Activated T-cell treated with anti-CD3 and anti-CD28 coated beads, Interleukin-2, amount 50 U/mL, for 72 hours (primary cell): ENCODE results near the gene MRM3. TPM values are rescaled to one million over a fixed set of nuclear protein-coding genes. Genes with fewer than 3 reads are reported as not detected.

Experiments used
- ATAC-seq, 2 donors: fragments of 150-1000 bp; cut with Tn5 transposase; replicated peaks in 1 of 2; 2 replicates each; pipeline ENCODE4 v1.10.0; 2021; ENCODE audit warnings: moderate library complexity in 2 of 2, mild to moderate bottlenecking in 1 of 2
- DNase-seq, 2 donors: peaks; one replicate each; pipeline ENCODE4 v3.0.0; 2021 to 2022; ENCODE audit warnings: mixed read lengths in 1 of 2
- H3K27ac Mint-ChIP-seq: one replicate; pipeline ENCODE4 v1.8.0; 2022; ENCODE audit warnings: mild to moderate bottlenecking, moderate library complexity, mixed read lengths
- H3K27me3 Mint-ChIP-seq: one replicate; pipeline ENCODE4 v1.8.0; 2022; ENCODE audit warnings: low read depth, mixed read lengths
- H3K36me3 Mint-ChIP-seq, 2 donors: one replicate each; pipeline ENCODE4 v1.8.0; 2022; ENCODE audit warnings: mixed read lengths in 2 of 2, mild to moderate bottlenecking in 1 of 2; ENCODE audit not compliant: insufficient read depth in 2 of 2
- H3K4me1 Mint-ChIP-seq: one replicate; pipeline ENCODE4 v1.8.0; 2022; ENCODE audit warnings: low read depth, mixed read lengths
- H3K4me3 Mint-ChIP-seq, 2 donors: one replicate each; pipeline ENCODE4 v1.8.0; 2022; ENCODE audit warnings: mild to moderate bottlenecking in 2 of 2, mixed read lengths in 2 of 2, moderate library complexity in 2 of 2
- H3K9me3 Mint-ChIP-seq, 2 donors: one replicate each; pipeline ENCODE4 v1.8.0; 2022; ENCODE audit warnings: mixed read lengths in 2 of 2
- total RNA-seq, 2 donors: library from RNA; stranded (reverse); gene quantifications; one replicate each; pipeline ENCODE4 v1.2.3, GENCODE V29; 2022

Gene MRM3, protein sequence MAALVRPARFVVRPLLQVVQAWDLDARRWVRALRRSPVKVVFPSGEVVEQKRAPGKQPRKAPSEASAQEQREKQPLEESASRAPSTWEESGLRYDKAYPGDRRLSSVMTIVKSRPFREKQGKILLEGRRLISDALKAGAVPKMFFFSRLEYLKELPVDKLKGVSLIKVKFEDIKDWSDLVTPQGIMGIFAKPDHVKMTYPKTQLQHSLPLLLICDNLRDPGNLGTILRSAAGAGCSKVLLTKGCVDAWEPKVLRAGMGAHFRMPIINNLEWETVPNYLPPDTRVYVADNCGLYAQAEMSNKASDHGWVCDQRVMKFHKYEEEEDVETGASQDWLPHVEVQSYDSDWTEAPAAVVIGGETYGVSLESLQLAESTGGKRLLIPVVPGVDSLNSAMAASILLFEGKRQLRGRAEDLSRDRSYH
- 10 to 100 TPM; 23.6 to 26.7 TPM for total RNA-seq

DNA sequence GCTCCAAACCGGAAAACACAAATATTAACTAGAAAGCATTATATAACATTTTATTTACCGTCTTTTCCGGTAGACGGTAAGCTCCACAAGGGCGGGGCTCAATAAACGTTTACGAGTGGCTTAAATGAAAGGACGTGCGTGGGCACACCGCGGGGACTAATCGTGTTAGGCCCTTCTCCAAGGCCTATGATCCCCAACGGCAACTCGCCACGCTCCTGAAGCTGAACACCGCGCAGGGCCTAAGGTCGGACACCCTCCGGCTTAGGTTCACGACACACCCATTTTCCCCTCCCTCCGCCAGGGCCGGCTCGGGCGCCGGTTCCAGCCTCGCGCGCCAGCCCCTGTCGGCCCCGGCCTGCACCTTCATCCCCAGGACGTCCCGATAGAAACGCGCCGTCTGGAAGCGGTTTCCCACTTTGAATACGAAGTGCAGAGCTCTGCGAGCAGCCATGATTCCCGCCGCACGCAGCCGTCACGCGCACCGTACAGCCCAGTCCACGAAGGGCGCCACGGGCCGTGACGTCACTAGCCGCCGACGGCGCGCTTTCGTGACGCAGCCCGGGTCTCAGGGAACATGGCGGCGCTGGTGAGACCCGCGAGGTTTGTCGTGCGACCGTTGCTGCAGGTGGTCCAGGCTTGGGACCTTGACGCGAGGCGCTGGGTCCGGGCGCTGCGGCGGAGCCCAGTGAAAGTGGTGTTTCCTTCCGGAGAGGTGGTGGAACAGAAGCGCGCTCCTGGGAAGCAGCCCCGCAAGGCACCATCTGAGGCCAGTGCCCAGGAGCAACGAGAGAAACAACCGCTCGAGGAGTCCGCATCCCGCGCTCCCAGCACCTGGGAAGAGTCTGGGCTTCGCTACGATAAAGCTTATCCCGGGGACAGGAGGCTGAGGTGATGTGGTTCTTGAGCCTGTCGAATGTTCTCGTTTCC is at the start of gene MRM3, which contains the start of gene GLOD4:
TSS of gene MRM3 (plus strand) at position 549 of the 927 bp plus-strand sequence. CDS start at position 575, 26 bp downstream.
TSS of gene GLOD4 (minus strand) at position 476 of the 927 bp plus-strand sequence. CDS start at position 451, 25 bp downstream.
- Mint-ChIP-seq H3K27ac (peak within 1 kb of the TSS; percentile 94), H3K36me3 (peaks cover 0 to 11% of the 10 kb centered on the region in 2 donors), H3K4me1 (peaks cover 39% of the 10 kb centered on the region), H3K9me3 (no peaks in the 10 kb centered on the region), H3K4me3 (peak within 1 kb of the TSS; percentile 97 to 98), H3K27me3 (no peaks in the 10 kb centered on the region)
- peak; percentile 96 for ATAC-seq
- peak; percentile 94 to 97 for DNase-seq

DNA sequence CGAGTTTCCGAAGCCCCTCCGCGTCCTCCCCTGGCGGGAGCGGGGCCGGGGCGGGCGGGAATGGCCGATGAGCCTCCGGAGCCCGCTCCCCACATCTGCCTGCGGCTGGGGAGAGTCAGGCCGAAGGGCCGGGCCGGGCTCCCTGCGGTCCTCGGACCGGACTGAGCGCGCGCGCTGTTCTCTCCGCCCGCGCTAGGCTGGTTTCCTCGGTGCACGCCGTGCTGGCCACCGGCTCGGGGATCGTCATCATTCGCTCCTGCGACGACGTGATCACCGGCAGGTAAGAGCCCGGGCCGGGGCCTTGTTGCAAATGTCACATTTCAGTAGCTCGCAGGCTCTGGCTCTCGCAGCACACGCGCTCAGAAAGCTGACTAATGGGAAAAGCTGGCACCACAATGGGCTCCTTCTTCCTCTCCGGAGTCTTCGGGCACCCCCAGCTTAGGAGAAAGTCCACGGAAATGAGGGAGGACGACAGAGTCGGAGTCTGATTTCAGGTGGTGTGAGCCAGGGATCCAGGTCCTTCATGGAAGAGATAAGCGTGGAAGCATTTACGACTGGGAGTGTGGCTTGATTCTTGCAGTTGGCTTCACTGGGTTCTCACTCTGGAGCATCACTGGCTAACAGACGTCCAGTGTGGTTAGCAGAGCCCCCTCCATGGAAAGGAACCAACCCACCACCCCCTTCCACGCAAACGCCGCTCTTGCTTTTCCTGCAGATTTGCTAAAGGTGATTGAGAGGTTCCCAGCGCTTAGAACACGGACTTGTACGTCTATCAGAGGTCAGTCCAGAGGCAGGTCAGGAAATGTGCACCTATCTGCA is 49.0 kb upstream of the MRM3 start:
- ATAC-seq = peak; percentile 53 to 67
- H3K27ac Mint-ChIP-seq = peak overlapping the region; percentile 85

DNA sequence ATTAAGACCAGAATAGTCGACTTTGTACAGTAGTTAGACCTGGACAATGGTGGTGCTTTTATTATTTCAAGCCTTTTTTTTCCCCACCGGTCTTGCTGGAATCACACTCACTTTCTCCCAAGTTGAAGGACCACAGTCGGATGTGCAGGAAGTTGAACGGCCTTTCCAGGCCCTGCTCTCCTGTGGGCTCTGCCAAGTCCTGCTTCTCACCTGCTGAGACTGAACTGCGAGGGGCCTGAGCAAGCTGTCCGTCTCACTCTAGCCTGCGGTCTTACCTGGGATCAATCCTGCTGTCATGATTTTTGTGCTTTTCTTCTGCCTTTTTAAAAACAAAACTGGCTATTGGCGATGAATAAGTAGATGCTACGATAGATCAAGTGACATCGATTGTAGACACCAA is 48.4 kb upstream of the MRM3 start:
- H3K36me3 Mint-ChIP-seq = peaks cover 2 to 6% of the 10 kb centered on the region in 2 donors
- peak overlapping the region; percentile 82 to 92 for H3K4me3 Mint-ChIP-seq
- no peak for ATAC-seq
- no peak for DNase-seq
- H3K27ac Mint-ChIP-seq = peak overlapping the region; percentile 55
- H3K9me3 Mint-ChIP-seq = no peaks in the 10 kb centered on the region
- peaks cover 6% of the 10 kb centered on the region for H3K27me3 Mint-ChIP-seq
- H3K4me1 Mint-ChIP-seq = peaks cover 15% of the 10 kb centered on the region

More for the DNA sequence above, 49.0 kb upstream of the MRM3 start:
- Mint-ChIP-seq H3K4me3 (peak overlapping the region; percentile 82 to 92), H3K4me1 (peaks cover 15% of the 10 kb centered on the region), H3K9me3 (no peaks in the 10 kb centered on the region), H3K36me3 (peaks cover 1 to 2% of the 10 kb centered on the region in 2 donors), H3K27me3 (peaks cover 12% of the 10 kb centered on the region)
- DNase-seq = peak; percentile 53 to 58

DNA sequence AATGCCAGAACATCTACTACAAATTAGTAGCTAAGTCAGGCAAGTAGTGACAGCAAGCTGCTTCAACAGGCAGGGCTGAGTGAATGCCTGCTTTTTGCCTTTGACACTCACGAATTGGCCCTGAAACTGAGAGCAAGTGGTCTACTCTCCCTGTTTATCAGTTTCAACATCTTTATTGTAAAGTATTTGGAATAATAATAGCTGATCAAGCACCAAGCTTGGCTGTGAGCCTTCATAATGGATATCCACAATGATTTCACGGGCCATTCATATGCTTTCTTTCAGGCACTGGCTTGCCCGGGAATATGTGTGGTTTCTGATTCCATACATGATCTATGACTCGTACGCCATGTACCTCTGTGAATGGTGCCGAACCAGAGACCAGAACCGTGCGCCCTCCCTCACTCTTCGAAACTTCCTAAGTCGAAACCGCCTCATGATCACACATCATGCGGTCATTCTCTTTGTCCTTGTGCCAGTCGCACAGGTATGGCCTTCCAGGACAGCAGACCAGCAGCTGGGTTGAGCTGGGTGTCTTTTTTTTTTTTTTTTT is 44.5 kb upstream of the MRM3 start:
- Mint-ChIP-seq H3K4me1 (peaks cover 30% of the 10 kb centered on the region), H3K9me3 (no peaks in the 10 kb centered on the region)
- ATAC-seq = no peak

DNA sequence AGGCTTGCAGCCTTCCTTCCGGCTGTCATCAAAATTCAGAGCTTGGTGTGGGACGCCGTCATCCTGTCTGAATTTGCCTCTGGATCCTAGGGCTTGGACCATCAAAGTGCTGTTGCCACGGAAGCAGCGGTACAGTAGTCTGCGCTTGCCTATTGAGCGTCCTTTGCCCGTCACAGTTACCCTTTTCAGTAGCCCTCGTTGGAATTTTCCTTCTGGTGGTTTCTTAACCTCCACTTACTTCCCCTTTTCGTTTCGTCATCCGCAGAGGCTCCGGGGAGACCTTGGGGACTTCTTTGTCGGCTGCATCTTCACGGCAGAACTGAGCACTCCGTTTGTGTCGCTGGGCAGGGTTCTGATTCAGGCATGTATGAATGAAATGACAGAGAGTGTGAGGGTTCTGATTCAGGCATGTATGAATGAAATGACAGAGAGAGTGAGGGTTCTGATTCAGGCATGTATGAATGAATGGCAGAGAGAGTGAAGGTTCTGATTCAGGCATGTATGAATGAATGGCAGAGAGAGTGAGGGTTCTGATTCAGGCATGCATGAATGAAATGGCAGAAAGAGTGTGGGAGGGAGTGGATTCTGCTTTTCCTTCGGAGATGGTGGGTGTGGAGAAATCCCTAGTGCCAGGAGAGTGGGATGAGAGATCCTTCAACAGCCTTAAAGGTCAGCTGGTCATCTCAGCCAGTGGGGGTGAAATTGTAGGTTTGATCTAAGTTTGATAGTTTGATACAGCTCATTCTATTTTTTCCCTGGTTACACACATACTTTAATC is 41.7 kb upstream of the MRM3 start:
- peak overlapping the region; percentile 1 to 41 for H3K4me3 Mint-ChIP-seq

More for the DNA sequence above, 44.5 kb upstream of the MRM3 start:
- H3K4me3 Mint-ChIP-seq = no peak overlapping the region
- H3K27ac Mint-ChIP-seq = no peak overlapping the region
- H3K36me3 Mint-ChIP-seq = peaks cover 6 to 8% of the 10 kb centered on the region in 2 donors
- no peaks in the 10 kb centered on the region for H3K27me3 Mint-ChIP-seq
- DNase-seq = no peak

DNA sequence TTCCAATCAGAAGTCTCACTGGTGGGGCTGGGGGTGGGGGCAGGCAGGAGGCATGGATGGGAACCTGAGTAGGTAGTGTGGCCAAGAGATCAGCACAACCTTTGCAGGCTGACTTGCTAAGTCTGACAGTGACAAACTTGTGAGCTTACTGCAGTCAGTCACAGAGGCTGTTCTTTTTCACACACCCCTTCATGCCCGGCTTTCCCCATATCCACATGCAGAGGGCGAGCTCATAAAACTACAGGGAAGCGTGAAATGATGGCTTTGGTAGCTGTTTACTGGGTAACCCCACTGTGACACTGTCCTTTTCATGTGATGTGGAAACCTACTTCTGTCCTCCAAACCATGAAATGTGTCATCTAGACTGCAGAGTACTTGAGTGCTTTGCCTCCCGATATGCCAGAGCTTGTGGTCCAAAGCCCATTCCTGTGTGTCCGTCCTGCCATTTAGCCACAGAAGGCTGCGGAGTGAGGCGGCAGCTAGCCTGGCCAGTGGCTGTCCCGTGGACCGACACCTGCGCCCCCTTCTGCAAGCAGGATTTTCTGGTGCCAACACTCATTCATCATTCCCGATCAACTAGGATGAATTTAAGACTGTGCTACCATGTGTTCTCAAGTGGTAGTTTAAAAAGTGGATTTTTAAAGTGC is 39.9 kb upstream of the MRM3 start:
- DNase-seq (no peak), ATAC-seq (no peak)
- H3K4me3 Mint-ChIP-seq = no peak overlapping the region
- no peaks in the 10 kb centered on the region for H3K27me3 Mint-ChIP-seq
- H3K36me3 Mint-ChIP-seq = peaks cover 4 to 13% of the 10 kb centered on the region in 2 donors
- H3K9me3 Mint-ChIP-seq = no peaks in the 10 kb centered on the region
- peaks cover 15% of the 10 kb centered on the region for H3K4me1 Mint-ChIP-seq
- H3K27ac Mint-ChIP-seq = no peak overlapping the region

More for the DNA sequence above, 41.7 kb upstream of the MRM3 start:
- ATAC-seq (peak; percentile 93), DNase-seq (peak; percentile 58 to 64)
- Mint-ChIP-seq H3K36me3 (peaks cover 4 to 14% of the 10 kb centered on the region in 2 donors), H3K9me3 (no peaks in the 10 kb centered on the region), H3K27me3 (no peaks in the 10 kb centered on the region), H3K27ac (no peak overlapping the region), H3K4me1 (peaks cover 15% of the 10 kb centered on the region)

DNA sequence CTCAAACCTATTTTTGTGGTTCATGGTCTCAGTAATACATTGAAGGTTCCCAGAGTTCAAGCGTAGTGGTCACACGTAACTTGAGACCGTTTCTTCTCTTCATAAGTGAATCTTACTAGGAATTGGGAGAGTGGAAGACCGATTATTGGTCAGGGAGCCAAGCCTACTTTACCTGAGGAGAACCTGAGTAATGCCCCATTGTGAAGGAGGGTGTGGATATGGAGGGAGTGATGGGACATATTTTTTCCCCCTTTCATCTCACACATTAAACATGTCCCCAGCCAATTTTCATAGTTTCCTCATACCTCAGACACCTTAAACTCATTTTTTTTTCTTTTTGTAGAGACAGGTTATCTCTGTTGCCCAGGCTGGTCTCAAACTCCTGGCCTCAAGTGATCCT is 39.0 kb upstream of the MRM3 start:
- no peak overlapping the region for H3K4me3 Mint-ChIP-seq
- no peak for DNase-seq
- H3K27ac Mint-ChIP-seq = no peak overlapping the region
- H3K9me3 Mint-ChIP-seq = no peaks in the 10 kb centered on the region
- H3K27me3 Mint-ChIP-seq = no peaks in the 10 kb centered on the region
- peaks cover 4 to 18% of the 10 kb centered on the region in 2 donors for H3K36me3 Mint-ChIP-seq
- no peak for ATAC-seq
- H3K4me1 Mint-ChIP-seq = peaks cover 20% of the 10 kb centered on the region

DNA sequence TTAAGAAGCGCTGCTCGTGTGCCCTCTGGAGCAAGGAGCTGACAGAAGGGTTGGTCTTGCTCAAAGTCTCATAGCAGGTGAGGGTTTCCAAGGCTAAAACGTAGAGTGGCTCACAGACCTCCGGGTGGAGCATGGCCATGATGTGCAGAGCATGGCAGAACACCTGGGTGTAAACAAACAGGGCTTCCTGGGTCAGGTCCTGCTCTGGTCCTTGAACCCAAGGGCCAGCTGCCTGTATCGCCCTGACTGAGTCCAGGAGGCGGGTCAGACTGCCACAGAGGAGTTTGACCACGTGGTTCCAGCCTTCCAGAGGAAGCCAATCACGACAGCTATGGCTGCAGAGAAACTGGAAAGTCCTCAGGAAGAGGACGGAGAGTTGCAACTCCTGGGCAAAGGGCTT is 37.2 kb upstream of the MRM3 start:
- Mint-ChIP-seq H3K27me3 (no peaks in the 10 kb centered on the region), H3K4me1 (peaks cover 25% of the 10 kb centered on the region), H3K27ac (no peak overlapping the region), H3K4me3 (no peak overlapping the region), H3K36me3 (peaks cover 14 to 24% of the 10 kb centered on the region in 2 donors), H3K9me3 (peaks cover 2 to 4% of the 10 kb centered on the region in 2 donors)
- ATAC-seq (no peak), DNase-seq (no peak)

DNA sequence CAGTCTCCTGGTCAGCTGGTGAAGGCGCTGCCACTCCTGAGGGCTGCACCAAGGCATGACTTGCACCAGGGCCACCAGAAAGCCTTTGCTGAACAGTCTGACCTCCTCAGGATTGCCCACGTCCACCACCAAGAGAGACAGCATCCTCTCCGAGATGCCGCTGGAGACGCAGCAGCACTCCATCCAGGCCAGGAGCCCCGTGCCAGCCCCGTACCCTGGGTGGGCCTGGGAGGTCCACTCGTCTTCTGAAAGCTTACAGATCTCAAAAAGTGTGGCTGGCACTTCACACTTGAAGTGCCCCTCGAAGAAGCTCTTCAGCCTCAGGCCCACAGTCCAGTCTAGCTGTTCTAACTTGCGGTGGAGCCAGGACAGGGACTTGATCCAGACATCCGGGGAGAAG is 36.7 kb upstream of the MRM3 start:
- H3K27ac Mint-ChIP-seq = no peak overlapping the region
- no peak overlapping the region for H3K4me3 Mint-ChIP-seq
- H3K9me3 Mint-ChIP-seq = peaks cover 2 to 4% of the 10 kb centered on the region in 2 donors
- no peak for DNase-seq
- no peak for ATAC-seq
- no peaks in the 10 kb centered on the region for H3K27me3 Mint-ChIP-seq
- H3K4me1 Mint-ChIP-seq = peaks cover 26% of the 10 kb centered on the region
- H3K36me3 Mint-ChIP-seq = peaks cover 14 to 27% of the 10 kb centered on the region in 2 donors

DNA sequence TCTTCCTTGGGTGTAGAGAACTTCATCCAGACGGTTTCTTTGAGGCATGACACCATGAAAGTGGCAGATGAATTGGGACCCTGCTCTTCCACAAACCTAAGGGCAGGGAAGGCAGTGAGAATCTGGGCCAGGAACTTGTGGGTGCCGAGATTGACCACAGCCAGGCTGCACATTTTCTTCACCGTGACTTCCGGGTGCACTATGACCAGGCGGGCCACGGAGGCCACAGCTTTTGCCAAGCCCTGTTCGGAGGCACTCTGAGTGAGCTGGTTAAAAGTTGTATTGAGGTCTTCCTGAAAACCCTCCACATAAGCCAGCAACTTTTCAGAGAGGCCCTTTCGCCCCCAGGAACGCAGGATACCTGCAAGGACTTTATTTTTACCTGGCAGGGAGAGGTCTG is 36.0 kb upstream of the MRM3 start:
- Mint-ChIP-seq H3K36me3 (peaks cover 13 to 28% of the 10 kb centered on the region in 2 donors), H3K27me3 (no peaks in the 10 kb centered on the region), H3K27ac (no peak overlapping the region), H3K4me1 (peaks cover 26% of the 10 kb centered on the region), H3K4me3 (no peak overlapping the region), H3K9me3 (peaks cover 2 to 4% of the 10 kb centered on the region in 2 donors)
- ATAC-seq (no peak), DNase-seq (no peak)
